HG03342 (cell line): ENCODE measurements around the gene STXBP4.

Source experiments
- ATAC-seq: cut with Tn5 transposase; IDR thresholded peaks from one replicate; pipeline ENCODE4 v1.9.1; 2021; ENCODE audit warnings: mild to moderate bottlenecking, moderate library complexity; ENCODE audit not compliant: unreplicated experiment

The STXBP4 gene

GRCh38 chr17:55215711-55216110 is 247.1 kb downstream of the STXBP4 start:
- ATAC-seq: no peak

DNA sequence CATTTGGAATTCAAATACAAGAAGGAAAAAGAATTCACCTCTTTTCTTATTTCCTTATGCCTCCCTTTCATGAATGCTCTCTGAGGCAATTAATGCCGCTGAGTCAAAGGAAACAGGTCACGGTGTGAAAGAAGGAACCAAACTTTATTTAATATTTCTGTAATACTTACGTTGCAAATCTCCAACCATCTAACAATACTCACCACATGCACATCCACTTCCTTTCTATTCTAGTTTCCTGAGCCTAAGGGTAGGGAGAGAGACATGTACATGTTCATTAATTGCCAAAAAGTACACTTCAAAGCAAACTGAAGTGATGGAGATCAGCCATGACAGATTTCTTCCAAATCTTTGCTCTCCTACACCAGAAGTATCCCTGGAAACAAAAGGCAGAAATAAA is 248.3 kb downstream of the STXBP4 start:
- ATAC-seq: no peak

DNA sequence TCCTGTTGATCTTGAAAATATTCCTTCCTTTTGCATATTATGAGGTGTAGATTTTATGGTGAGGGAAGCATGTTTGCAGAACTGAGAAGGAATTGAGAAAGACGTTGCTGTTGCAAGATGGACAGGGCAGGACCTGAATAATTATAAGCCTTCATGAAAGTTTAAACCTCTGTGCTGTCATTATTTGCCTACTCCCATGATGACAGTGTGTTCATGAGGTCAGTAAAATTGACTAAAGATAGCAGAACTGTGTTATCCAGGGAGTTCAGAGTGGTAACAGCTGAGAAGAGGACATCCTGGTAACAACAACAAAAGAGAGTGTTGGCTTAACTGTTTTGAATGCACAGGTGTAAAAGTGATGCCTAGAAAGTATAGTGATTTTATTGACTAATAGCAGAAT is 250.9 kb downstream of the STXBP4 start:
- ATAC-seq: no peak

- ATAC-seq: no peak
These were observed 251.4 kb downstream of the STXBP4 start for GRCh38 chr17:55219934-55220333.
